Neural cell (in vitro differentiated cells): ENCODE results near the gene MTHFD1L. TPM values are rescaled to one million over a fixed set of nuclear protein-coding genes. Genes with fewer than 3 reads are reported as not detected.

ENCODE experiments used
- H2AFZ ChIP-seq: fragments of 200-600, 300-800 bp; sonication (generic), shearing (Covaris generic); 2 replicates; pipeline ENCODE4 v1.6.0; 2014; ENCODE audit warnings: low read depth, mild to moderate bottlenecking, antibody characterized with exemption, low read length, moderate library complexity
- H3F3A ChIP-seq: fragments of 200-600 bp; shearing (Covaris generic); 2 replicates; pipeline ENCODE4 v1.6.1; 2016; ENCODE audit warnings: mild to moderate bottlenecking, moderate library complexity, mixed read lengths, antibody characterized with exemption, low read length; ENCODE audit not compliant: insufficient read depth, poor library complexity, severe bottlenecking
- H3K27ac ChIP-seq: fragments of 200-600, 300-800 bp; sonication (generic), shearing (Covaris generic); 2 replicates; pipeline ENCODE4 v1.5.1; 2014; ENCODE audit warnings: mild to moderate bottlenecking, low read length, moderate library complexity
- H3K27me3 ChIP-seq: fragments of 300-800, 200-600 bp; sonication (generic), shearing (Covaris generic); 2 replicates; pipeline ENCODE4 v1.6.0; 2014; ENCODE audit warnings: mild to moderate bottlenecking, low read depth, low read length, moderate library complexity; ENCODE audit not compliant: insufficient read depth
- H3K36me3 ChIP-seq: fragments of 300-800, 200-600 bp; sonication (generic), shearing (Covaris generic); 2 replicates; pipeline ENCODE4 v1.5.1; 2014; ENCODE audit warnings: mild to moderate bottlenecking, antibody characterized with exemption, low read length, moderate library complexity; ENCODE audit not compliant: insufficient read depth
- H3K4me2 ChIP-seq: fragments of 300-800, 200-600 bp; sonication (generic), shearing (Covaris generic); 2 replicates; pipeline ENCODE4 v1.6.0; 2014; ENCODE audit warnings: mild to moderate bottlenecking, low read length
- H3K4me3 ChIP-seq: fragments of 300-800, 200-600 bp; sonication (generic), shearing (Covaris generic); 2 replicates; pipeline ENCODE4 v1.5.1; 2014; ENCODE audit warnings: mild to moderate bottlenecking, low read length, moderate library complexity
- H3K79me2 ChIP-seq: fragments of 200-600 bp; shearing (Covaris generic); replicated peaks from 2 replicates; pipeline ENCODE4 v1.6.0; 2014; ENCODE audit warnings: mild to moderate bottlenecking, low read length, moderate library complexity; ENCODE audit not compliant: insufficient read depth
- H3K9ac ChIP-seq: fragments of 300-800, 200-600 bp; sonication (generic), shearing (Covaris generic); 2 replicates; pipeline ENCODE4 v1.6.1; 2016; ENCODE audit warnings: mild to moderate bottlenecking, low read length, mixed read lengths
- H3K9me2 ChIP-seq: fragments of 200-600 bp; shearing (Covaris generic); 2 replicates; pipeline ENCODE4 v1.6.1; 2016; ENCODE audit warnings: mild to moderate bottlenecking, low read length, mixed read lengths; ENCODE audit not compliant: insufficient read depth
- H3K9me3 ChIP-seq: fragments of 200-600, 300-800 bp; sonication (generic), shearing (Covaris generic); 2 replicates; pipeline ENCODE4 v1.6.1; 2016; ENCODE audit warnings: mild to moderate bottlenecking, mixed run types, low read length, moderate library complexity, mixed read lengths
- H4K20me1 ChIP-seq: fragments of 200-600 bp; shearing (Covaris generic); 2 replicates; pipeline ENCODE4 v1.6.1; 2016; ENCODE audit warnings: mild to moderate bottlenecking, mixed run types; ENCODE audit not compliant: insufficient read depth
- CTCF ChIP-seq: fragments of 450-650 bp; IDR thresholded peaks from 2 replicates; pipeline ENCODE4 v1.5.1; 2014; ENCODE audit warnings: antibody characterized with exemption, mild to moderate bottlenecking, moderate library complexity; ENCODE audit not compliant: poor library complexity, severe bottlenecking
- EP300 ChIP-seq: fragments of 450-650 bp; conservative IDR thresholded peaks from 2 replicates; pipeline ENCODE4 v1.6.1; 2014; ENCODE audit warnings: antibody characterized with exemption, mild to moderate bottlenecking, moderate library complexity; ENCODE audit not compliant: poor library complexity, severe bottlenecking
- EZH2 ChIP-seq: fragments of 200-600, 300-800 bp; shearing (Covaris generic), sonication (generic); IDR thresholded peaks from 2 replicates; pipeline ENCODE4 v1.6.1; 2014; ENCODE audit warnings: antibody characterized with exemption, low read length, borderline replicate concordance, mild to moderate bottlenecking; ENCODE audit not compliant: insufficient read depth, poor library complexity, severe bottlenecking
- MXI1 ChIP-seq: fragments of 450-650 bp; conservative IDR thresholded peaks from 2 replicates; pipeline ENCODE4 v1.6.1; 2014; ENCODE audit warnings: antibody characterized with exemption, mild to moderate bottlenecking; ENCODE audit not compliant: poor library complexity, severe bottlenecking
- POLR2AphosphoS5 ChIP-seq: IDR thresholded peaks from 2 replicates; pipeline ENCODE4 v1.6.1; 2012
- RAD21 ChIP-seq: fragments of 450-650 bp; conservative IDR thresholded peaks from 2 replicates; pipeline ENCODE4 v1.6.1; 2014; ENCODE audit warnings: antibody characterized with exemption, mild to moderate bottlenecking, moderate library complexity
- SMC3 ChIP-seq: fragments of 450-650 bp; conservative IDR thresholded peaks from 2 replicates; pipeline ENCODE4 v1.6.1; 2014; ENCODE audit warnings: antibody characterized with exemption, mild to moderate bottlenecking, moderate library complexity; ENCODE audit not compliant: poor library complexity
- TAF1 ChIP-seq: IDR thresholded peaks from 2 replicates; pipeline ENCODE4 v1.6.1; 2012; ENCODE audit warnings: low read depth
- polyA plus RNA-seq: library from polyadenylated mRNA; depleted of rRNA; stranded (reverse); fragments of >200 nt; gene quantifications from 2 replicates; pipeline ENCODE4 v1.2.3, GENCODE V29; 2014
- TF ChIP-seq, protein P1 (sequence below): IDR thresholded peaks from 2 replicates; pipeline ENCODE4 v1.6.1; 2012; ENCODE audit warnings: borderline replicate concordance

Gene MTHFD1L
- polyA plus RNA-seq, 1 donor from 2014 or later = 6.3 TPM

GRCh38 chr6:151147118-151147832 lies 281.8 kb downstream of the MTHFD1L start:
- Histone ChIP-seq H3K9me2 (no peaks in the 10 kb centered on the region), H2AFZ (no peak overlapping the region)
- no peak for TF ChIP-seq RAD21
- no peak for TF ChIP-seq POLR2AphosphoS5

GRCh38 chr6:151148111-151148510 lies 282.6 kb downstream of the MTHFD1L start:
- Histone ChIP-seq H3K79me2 (no peaks in the 10 kb centered on the region), H2AFZ (no peak overlapping the region), H3F3A (no peaks in the 10 kb centered on the region), H3K27me3 (no peaks in the 10 kb centered on the region), H3K36me3 (no peaks in the 10 kb centered on the region), H3K27ac (no peak overlapping the region), H3K4me3 (no peak overlapping the region), H3K9me3 (no peaks in the 10 kb centered on the region), H3K9ac (no peak overlapping the region), H4K20me1 (no peaks in the 10 kb centered on the region), H3K4me2 (no peak overlapping the region), H3K9me2 (no peaks in the 10 kb centered on the region)
- TF ChIP-seq, protein P1, sequence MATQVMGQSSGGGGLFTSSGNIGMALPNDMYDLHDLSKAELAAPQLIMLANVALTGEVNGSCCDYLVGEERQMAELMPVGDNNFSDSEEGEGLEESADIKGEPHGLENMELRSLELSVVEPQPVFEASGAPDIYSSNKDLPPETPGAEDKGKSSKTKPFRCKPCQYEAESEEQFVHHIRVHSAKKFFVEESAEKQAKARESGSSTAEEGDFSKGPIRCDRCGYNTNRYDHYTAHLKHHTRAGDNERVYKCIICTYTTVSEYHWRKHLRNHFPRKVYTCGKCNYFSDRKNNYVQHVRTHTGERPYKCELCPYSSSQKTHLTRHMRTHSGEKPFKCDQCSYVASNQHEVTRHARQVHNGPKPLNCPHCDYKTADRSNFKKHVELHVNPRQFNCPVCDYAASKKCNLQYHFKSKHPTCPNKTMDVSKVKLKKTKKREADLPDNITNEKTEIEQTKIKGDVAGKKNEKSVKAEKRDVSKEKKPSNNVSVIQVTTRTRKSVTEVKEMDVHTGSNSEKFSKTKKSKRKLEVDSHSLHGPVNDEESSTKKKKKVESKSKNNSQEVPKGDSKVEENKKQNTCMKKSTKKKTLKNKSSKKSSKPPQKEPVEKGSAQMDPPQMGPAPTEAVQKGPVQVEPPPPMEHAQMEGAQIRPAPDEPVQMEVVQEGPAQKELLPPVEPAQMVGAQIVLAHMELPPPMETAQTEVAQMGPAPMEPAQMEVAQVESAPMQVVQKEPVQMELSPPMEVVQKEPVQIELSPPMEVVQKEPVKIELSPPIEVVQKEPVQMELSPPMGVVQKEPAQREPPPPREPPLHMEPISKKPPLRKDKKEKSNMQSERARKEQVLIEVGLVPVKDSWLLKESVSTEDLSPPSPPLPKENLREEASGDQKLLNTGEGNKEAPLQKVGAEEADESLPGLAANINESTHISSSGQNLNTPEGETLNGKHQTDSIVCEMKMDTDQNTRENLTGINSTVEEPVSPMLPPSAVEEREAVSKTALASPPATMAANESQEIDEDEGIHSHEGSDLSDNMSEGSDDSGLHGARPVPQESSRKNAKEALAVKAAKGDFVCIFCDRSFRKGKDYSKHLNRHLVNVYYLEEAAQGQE = no peak
- TF ChIP-seq EP300 (no peak), POLR2AphosphoS5 (no peak), SMC3 (no peak), CTCF (no peak), TAF1 (no peak), RAD21 (no peak), EZH2 (no peak), MXI1 (no peak)

More at GRCh38 chr6:151147118-151147832, 281.8 kb downstream of the MTHFD1L start:
- no peaks in the 10 kb centered on the region for H3K9me3 ChIP-seq
- no peaks in the 10 kb centered on the region for H4K20me1 ChIP-seq
- H3K4me2 ChIP-seq = no peak overlapping the region
- no peaks in the 10 kb centered on the region for H3K36me3 ChIP-seq
- H3F3A ChIP-seq = no peaks in the 10 kb centered on the region
- H3K27ac ChIP-seq = no peak overlapping the region
- H3K9ac ChIP-seq = no peak overlapping the region
- no peaks in the 10 kb centered on the region for H3K79me2 ChIP-seq
- no peak overlapping the region for H3K4me3 ChIP-seq
- H3K27me3 ChIP-seq = no peaks in the 10 kb centered on the region
